GM12872 (cell line): ENCODE data around the gene PCTP.

Experiments used
- CTCF ChIP-seq: IDR thresholded peaks from 3 replicates; pipeline ENCODE4 v1.5.1; 2011; ENCODE audit warnings: low read depth, mild to moderate bottlenecking, low read length, moderate library complexity; ENCODE audit not compliant: insufficient read depth

The PCTP gene

GRCh38 chr17:55813944-55814343, 63.1 kb downstream of the PCTP start:
- no peak for TF ChIP-seq CTCF

- TF ChIP-seq CTCF = no peak
Observed at GRCh38 chr17:55814377-55814776, 63.5 kb downstream of the PCTP start.

DNA sequence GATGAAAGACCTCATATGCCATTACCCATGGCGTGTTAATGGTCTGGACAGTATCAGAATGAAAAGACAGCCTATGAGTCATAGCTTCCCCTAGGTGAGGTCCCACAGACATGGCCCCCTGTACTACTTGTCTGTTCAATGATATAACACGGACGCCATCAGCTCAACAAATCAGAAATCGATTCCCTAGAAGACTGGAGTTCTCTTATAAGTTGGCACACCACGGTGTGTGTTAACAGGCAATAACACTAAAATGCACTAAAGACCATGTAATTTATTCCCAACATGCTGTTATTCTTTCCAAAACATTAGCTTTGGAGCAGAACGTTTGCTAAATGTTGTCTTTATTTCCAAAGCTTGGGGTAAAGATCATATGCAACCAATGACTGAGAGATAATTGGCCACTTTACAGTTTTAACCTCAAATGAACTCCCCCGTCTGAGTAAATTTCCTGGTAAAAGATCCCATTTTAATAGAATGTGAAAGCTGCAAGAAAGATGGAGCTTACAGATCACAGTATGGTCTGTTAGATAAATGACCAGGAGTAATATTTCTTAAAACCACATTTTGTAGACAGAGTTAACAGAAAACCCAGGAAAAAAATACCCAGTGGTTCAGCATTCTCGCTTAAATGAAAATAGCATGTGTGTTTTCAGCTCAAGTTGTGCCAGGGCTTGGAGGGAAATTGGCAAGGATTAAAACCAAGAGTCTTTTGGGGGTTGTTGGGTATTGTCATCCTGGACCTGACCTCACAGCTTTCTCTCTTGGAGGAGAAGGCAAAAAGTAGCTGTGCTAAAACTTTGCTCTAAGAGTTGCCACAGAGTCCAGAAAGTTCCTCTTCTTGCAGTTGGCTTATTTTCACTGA, 65.9 kb downstream of the PCTP start:
- TF ChIP-seq CTCF = no peak

DNA sequence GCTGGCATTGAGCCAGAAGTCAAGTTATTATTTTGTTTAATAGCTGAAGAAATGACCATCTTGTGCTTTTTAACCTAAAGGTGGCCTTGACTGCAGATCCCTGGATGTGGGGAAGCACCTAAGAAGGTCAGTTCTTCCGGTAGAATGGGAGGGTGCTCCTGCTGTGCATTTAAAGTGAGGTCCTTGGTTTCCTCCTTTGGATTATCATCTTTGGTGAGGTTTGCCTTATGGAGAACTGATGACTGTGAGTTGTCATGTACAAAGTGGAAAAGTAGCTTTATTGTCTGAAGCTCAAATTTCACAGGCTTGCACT, 66.5 kb downstream of the PCTP start:
- TF ChIP-seq CTCF = no peak

- TF ChIP-seq CTCF = no peak
Observed at GRCh38 chr17:55818026-55818425, 67.2 kb downstream of the PCTP start.

GRCh38 chr17:55818451-55819375, 67.9 kb downstream of the PCTP start:
- no peak for TF ChIP-seq CTCF

- no peak for TF ChIP-seq CTCF
Observed at GRCh38 chr17:55820675-55821074, 69.8 kb downstream of the PCTP start.
